Stimulated activated CD8-positive, alpha-beta memory T cell treated with anti-CD3 and anti-CD28 coated beads, Interleukin-12 subunit alpha, Interleukin-12 subunit beta, amount 100 ng/mL, for 4 hours (primary cell): ENCODE data around the gene C9.
"Not testable (repeated sequence)": the region's sequence is repeated elsewhere in the genome, so short reads cannot be mapped to it uniquely, and the experiment has no call there.

Experiments used
- DNase-seq: peaks from one replicate; pipeline ENCODE4 v3.0.0-alpha.2; 2020; ENCODE audit warnings: low read depth

The C9 gene

DNA sequence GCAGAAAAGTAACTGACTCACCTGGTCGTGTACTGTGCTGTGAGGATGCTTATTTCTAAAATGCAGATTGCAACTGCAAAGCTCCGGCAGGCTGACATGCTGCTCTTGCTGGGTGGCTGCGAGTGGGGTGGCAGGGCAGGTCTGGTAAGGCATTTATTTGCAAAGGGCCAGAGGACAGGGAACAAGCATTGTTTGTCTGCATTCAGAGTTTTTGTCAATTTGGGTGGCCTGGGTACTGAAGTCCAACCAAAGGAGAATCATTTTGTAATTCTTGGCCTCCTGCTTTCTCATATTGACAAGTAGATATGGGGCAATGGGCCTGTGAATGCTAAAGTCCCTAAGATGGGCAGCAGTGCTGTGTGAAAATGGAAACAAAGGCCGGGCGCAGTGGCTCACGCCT lies at the start of gene C9:
Gene C9, minus strand, starts transcription at position 129 of the 400 bp plus-strand sequence. Its CDS starts 31 bp downstream, at position 98.
- DNase-seq: no peak

DNA sequence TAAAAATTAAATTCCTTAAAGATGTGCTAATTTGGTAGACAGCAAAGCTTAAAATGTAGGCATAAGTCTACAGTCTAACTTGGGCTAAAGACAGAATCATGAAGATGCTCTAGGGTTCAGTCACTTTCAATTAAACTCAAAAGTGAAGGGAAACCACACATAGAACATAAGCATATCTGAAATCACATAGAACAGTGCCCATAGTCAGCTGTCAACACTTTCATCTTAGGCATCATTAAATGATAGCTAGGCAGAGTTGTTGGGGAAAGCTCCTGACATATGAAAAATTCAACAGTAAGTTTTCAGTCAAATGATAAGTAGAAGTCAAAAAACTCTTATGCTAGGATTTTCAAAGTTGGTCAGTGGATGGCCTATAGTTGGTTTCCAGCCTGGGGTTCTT lies 49.5 kb upstream of the C9 start:
- no peak for DNase-seq

DNA sequence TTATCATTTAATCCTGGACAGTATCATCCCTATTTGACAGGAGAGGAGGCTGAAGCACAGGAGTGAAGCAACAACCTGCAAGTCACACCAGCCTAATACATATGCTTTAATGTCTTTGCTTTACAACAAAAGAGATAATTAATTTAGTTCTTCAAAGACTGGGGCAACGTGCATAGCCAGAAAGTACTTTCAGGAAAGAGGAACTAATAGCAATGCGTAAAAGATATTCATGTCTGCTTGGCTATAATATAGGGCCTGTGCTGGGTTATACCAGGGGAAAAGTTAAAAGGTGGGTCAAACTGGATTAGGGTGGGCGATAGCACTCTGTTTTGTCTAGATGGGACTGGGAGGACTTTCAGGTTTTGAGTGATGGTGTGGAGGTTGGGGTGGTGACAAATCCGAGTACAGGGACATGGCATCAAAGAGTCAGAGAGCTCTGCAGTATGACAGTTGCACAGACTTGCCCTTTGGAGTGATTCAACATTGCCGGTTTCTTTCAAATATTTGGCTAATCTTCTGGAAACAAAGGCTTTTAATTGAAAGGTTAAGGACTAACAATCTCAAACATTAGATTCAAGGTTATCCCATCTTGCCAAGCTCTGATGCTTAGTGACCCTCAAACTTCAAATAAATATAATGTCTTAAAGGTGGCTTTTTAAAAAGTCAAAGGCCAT lies 48.6 kb upstream of the C9 start:
- no peak for DNase-seq

DNA sequence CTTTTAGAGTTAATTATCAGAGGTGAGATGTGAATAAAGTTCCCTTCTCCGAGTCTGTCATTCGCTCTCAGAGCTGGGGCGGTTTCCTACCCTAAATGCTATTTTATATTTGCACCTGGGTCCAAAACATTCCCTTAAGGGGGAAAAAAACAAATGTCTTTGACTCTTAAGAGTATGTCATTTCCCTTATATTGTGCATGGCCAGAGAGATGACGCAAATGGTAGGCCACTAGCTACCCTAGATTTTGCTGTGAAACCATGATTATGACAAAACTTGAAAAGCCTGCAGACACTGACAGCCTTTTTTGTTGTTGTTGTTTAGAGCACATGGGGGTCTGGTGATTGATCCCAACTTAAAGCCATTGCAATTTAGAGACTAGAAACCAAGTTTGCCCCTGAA lies 47.7 kb upstream of the C9 start:
- no peak for DNase-seq

DNA sequence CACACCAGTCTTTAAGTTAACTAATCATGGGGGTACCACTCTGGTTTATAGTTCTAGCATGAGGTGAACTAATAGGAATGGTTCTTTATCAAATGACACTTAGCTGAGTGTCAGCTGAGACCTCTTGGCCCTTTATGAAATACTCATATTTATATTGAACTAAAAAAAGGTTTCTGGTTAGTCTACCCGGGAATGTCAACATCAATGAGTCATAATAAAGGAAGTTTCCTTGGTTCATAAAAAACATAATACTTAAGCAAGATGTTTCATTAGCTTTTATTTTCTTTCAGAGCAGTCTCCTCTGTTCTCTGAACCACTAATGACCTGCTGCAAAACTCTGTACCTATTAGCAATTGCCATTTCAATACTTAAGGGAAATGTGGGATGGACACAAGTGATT lies 46.8 kb upstream of the C9 start:
- DNase-seq: no peak

DNA sequence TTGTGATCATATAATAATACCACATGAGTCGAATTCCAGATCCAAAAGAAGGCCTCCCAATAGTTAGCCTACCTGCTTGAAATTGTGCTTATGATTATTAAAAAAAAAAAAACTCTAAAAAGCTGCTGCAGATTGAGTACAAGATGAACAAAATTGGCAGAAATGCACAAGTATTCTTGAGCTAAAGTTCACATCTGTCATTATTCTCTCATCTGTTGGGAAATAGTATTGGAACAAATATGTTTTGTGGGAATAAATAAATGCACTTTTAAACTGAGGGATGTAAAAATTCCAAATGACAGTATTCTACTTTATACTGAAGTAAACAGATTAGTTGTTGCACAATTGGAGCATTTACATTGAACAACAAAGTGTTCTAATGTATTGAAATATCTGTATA lies 44.7 kb upstream of the C9 start:
- DNase-seq: no peak

DNA sequence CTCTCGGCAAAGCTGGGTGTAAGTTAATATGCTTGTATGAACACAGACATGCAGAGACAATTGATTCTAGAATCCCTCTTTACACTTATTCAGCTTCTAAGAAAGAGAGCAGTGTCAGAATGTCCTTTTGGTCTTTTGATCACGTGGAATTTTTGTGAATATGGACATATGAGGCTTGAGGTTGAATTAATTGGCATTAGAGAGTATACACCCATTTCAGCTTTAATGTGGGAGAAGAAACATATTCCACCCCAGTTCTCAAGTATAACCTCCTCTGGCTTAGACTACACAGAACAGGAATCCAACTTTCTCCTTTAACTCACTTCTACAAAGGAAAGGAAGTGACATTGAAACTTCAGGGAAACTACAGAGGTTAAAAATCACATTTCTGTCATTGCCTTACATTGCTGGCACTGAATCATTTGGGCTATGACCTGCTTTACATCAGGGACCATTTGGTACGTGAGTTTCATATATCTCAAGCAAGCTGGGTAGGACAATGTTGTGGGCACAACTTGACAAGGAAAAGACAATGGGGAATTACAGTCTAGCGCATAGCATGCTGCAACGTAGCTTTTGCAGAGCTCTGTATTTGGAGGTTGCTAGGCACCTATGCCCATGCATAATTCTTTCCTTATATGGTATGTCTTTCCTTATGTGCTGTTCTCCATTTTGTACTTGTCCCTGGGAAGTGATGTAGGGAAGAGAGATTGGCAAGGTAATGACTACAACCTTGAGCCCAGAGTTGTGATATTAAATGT lies 41.0 kb upstream of the C9 start:
- no peak for DNase-seq

DNA sequence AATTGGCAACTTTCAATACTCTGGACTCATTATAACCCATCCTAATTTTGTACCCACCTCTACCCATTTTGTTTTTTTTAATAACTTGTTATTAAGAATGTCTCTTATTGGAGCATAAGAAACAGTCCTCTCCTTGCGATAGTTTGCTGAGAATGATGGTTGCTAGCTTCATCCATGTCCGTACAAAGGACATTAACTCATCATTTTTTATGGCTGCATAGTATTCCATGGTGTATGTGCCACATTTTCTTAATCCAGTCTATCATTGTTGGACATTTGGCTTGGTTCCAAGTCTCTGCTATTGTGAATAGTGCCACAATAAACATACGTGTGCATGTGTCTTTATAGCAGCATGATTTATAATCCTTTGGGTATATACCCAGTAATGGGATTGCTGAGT lies 39.5 kb upstream of the C9 start:
- not testable (repeated sequence) for DNase-seq

DNA sequence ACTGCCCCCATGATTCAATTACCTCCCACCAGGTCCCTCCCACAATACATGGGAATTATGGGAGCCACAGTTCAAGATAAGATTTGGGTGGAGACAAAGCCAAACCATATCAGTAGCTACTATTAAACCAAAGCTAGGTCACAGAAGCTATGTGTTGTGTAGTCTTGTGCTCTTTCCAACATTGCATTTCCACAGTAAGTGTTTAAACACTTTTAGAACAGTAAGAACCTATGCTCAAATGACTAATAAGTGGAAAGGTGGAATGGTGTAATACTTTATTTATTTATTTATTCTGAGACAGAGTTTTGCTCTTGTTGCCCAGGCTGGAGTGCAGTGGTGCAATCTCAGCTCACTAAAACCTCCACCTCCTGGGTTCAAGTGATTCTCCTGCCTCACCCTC lies 37.8 kb upstream of the C9 start:
- DNase-seq: not testable (repeated sequence)

DNA sequence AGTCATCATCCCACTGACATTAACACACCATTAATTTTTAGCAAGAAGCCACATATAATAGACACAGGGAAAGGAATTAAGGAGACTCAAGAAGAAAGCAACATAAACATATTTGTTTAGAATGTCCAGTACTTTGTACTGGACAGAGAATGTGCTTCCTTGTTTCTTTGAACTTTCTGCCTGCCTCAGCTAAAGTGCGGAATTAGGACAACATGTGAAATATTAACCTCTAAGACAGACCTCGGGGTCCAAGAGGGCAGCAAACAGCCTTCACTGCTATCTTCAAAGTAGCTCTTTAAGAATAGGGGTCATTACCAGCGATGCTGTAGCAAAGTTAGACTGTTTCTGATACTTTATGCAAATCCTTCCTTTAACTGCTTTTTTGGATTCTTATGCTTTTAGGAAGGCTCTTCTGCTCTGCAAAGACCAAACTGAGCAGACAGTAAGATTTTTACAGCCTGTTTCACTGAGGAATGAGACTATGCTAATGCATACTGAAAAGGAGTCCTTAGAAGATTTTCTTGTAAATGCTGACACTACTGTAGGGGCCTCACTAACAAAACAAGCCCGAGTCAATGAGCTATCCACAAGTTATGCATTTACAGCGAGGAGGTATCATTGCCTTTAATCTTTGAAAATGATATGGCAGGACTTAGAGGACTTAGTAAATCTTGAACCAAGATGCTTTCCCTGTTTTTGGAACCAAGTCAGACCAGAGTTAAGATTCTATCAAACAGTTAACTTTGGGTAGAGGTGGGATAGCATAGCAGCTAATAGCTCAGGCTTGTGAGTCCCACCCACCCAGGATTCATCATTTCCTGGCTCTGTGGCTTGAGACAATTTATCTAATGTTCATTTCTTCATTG lies 36.7 kb upstream of the C9 start:
- DNase-seq: no peak

DNA sequence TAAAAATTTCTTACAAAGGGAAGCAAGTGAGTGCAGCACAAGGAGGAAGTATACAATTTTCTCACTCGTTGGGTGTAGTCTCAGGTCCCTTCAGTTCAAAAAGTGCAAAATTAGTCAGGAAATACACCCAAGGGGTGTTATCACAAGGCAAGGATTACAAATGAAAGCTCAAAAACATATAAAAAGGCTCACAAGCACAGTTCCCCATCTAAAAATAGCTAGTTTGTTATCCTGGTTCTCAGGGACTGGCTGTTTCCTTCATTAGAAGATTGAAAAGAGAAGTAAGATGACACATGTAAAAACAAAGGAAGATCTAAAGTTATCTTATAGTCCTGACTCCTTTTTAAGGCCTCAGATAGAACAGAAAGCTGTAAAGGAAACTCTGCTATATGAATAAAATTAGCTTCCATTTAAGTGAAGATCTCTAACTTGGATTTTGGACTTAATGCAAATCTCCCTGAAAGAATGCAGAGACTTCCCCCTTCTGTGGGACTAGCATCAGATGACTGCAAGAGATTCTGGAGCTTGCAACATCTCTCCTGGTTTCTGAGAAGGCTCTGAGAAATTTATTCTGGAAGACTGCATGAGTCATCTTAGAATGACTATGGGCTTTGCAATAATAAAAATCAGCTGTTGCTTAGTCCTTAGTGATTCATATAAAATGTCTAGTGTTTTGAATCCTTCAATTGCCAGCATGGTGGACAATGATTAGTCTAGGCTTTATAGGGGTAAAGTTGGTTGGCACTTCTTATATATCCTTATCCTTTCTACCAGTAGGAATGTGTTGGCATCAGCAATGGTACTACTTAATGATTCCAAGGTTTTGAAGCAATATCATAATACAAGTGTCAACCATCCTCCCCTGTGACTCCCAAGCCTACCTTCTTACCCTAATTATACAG lies 35.1 kb upstream of the C9 start:
- no peak for DNase-seq

DNA sequence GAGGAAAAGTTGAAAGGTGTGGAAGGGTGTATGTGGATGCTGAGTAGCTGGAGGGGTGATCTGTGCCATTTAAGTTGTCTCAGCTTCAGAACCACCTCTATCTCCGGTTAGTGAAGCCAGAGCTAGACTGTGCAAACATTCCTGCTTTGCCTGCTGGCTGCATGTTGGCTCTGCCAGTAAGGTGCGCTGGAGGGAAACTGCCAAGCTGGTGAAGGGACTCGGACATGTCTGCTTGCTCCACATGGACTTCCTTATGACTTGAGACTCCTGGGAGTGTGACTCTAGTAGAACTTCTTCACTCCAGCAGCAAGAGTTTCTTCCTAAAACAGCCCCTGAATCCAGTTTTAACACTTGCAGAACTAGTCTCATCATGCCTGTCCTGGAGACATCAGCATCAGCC lies 32.5 kb upstream of the C9 start:
- no peak for DNase-seq

DNA sequence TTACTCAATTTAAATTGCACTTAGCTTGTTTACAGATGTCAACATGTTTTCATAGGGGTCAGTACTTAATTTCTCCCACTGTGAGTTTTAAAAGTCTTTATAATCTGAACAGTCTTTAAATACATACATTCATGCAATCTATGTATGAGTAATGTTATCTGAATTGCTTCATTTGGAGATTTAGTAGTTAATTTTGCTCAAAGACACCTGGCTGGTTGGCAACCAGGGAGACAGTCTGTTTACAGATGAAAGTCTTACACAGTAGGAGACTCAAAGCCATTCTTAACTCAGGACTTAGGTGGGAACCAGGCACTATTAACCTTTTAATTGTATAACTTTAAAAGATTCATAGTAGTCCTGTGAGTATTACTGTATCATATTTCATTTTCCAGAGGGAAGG lies 31.2 kb upstream of the C9 start:
- no peak for DNase-seq

DNA sequence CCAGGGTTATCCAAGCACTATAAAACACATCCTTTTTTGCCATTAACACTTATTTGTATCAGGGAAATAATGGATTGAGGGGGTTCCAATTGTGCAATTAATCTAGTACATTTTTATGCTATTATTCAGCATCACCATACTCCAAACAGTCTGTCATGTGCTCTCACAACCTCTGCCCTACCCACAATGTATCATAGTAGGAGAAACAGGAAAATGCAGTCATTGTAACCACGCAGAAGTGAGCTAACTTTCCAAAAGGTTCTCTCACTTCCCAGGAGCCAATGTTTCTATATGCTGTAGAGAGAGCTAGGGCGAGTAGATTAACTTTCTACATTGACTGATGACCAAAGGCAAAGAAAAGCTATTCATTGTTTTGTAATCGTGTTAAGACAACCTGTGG lies 30.7 kb upstream of the C9 start:
- DNase-seq: no peak

DNA sequence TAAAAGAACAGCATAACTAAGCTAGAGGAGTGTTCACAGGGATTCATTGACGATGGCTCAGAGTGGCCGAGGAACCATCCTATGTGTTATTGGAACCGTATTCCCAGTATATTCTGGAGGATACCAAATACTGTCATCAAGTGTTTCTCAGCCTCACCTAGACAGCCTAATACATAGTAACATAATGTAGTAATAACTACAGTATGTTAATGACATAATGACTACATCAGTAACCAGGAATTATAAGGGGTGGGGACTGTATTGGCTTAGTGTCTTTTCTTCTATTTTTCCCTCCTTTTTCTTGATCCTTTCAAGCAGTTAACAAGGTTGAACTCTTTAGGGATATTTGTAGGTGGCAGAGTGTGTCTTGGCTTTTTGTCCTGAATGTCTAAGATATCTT lies 26.6 kb upstream of the C9 start:
- no peak for DNase-seq

DNA sequence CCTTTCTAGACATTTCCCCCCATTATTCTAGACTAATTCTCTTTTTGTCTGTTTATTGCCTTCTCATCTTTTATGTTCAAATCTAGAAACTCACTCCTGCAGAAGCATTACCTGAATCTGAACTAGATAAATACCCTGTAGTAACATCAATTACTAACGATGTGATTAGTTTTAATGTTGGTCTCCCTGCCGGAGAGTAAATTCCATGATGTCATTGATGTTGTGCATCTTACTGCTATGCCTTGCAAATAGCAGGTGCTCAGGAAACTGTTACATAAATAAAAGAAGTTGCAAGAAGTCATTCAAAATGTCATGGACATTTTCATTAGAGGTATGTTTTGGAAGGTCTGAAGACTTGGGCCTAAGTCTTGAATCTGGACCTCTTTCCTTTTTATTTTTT lies 23.0 kb upstream of the C9 start:
- no peak for DNase-seq

DNA sequence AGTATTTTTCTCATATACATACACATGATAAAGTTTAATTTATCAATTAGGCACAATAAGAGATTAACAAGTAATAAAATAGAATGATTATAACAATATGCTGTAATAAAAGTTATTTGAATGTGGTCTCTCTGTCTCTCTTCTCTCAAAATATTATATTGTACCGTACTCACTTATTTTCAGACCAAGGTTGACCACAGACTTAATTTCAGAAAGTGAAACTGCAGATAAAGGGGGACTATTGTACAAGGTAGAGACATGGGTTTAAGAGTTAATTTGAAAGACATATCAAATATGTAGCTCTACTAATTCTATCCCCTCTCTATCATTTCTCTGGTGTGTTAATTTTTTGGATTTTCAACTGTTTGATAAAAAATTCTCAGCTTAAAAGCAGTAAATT lies 20.0 kb upstream of the C9 start:
- no peak for DNase-seq

DNA sequence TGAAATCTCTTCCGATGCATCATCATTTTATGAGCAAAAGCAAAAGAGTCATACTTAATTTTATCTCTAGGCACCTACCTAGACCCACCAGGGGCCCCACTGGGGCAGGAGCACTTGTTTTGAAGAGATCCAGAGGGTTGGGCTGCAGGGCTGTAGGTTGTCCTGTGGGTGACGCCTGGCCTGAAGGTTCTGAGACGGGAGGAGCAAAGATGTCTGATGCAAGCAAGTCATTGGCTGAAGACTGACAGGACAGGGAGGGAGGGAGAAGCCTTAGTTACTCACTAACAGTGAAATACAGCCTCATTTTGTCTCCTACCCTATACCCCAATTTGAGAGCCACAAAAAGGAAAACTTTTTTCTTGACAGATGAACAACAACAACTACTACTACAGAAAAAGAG lies 17.1 kb upstream of the C9 start:
- no peak for DNase-seq

DNA sequence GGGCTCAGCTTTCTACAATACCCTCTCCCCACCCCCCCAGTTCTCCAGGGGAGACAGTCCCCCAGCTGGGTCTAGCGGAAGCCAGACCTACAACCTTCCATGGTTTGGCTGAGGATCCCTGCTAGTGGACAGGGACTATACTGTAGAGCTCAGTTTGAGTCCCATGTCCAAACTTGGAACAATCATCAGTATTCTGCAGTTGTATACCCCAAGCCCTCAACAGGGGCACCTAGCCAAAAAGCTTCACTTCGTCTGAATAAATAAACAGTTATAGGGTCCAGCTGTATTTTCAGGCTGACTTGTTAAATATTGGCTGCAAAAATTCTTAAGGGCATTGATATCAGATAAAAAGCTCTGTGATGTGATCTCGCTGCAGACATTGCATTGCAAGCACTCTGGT lies 15.4 kb upstream of the C9 start:
- DNase-seq: no peak

DNA sequence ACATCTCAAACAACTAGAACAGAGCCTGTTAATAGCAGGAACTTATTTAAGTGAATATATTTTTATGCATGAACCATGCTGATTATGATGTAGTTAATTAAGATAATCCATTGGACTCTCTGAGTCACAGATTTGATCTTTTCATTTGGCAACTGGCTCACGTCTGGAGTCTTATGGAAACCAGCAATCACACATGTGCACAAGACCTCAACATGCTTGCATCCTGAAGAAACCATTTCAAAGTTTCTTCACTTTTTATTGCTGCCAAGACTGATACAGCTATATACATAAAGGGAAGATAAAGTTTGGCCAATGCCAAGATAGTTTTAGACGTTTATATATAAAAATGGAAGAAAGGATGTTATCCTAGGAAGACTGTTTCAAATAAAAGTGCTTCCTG lies 13.3 kb upstream of the C9 start:
- no peak for DNase-seq

DNA sequence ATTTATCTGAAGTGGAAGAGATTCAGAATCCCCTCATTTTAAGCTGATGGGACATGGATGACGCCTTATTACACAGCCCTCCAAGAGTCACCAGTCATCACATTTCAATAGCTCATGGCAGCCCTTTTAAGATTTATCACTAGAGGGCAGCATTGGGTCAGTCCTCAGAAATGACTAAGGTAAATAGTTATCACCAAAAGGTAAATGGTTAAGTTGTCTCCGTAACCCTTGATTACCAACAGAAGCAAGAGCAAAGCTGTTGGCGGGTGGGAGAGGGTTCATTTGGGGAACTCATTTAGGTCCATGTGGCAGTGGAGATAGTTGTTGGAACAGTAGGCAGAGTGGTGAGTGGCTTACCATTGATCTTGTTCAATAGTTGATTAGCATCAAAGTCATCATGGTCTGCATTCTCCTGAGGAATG lies 12.0 kb upstream of the C9 start:
- DNase-seq: no peak

DNA sequence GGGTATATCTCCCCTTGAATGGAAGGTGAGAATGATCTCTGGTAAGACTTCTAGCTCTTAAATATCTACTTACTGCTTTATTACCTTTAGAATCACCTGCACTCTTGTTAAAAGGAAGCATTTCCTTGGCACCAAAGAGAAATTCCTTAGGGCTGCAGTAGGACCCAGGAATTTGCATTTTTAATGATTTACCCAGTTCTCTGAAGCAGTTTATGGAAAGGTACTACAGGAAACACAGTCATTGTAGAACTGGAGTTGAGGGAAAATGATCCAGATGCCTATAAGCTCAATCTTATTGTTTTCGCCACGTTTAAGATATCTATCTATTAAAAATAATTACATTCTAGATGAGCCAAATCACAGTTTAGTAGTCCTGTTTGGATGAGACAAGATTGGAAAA lies 9.5 kb upstream of the C9 start:
- no peak for DNase-seq
